ENCODE measurements around the gene FTO. TPM values are rescaled to one million over a fixed set of nuclear protein-coding genes. Genes with fewer than 3 reads are reported as not detected.

Gene FTO
- total and polyA plus RNA-seq, 4 experiments from 2014 or later: 61.5 to 126 (median 69.7) TPM

DNA sequence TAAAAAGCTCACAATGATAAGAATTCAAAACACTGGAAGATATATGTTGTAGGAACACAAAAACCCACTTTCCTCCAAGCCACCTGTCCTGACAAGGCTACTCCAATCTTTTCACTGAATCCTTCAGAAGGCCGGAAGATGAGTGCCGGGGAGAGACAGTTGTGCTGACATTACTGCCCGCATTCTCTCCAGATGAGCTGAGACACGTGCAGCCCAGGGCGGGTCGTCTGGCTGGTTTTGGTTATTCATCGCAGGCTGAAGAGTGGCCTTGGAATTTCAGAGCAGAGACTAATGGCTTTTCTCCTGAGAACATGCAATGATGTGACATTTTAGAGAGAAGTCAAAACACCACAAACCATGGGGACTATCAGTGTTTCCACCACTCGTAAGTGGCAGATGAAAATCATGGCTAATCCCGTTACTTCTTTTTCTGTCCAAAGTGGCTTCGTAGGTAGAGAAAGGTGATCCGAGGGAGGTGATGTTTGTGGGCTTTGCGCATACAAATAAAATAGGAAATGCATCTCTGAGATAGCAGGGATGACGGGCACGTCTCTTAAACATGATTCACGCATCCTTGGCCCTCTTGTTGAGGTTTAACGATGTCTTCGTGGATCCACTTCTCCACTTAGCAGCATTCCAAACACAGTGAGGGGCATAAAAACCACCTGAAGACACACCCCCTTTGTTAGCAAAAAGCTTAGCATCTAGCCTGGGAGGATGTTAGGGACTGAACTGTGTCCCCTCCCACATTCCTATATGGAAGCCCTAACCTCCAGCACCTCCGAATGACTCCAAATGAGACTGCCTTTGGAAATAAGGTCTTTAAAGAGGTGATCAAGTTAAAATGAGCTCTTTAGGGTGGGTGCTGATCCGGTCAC is 448.6 kb downstream of the FTO start:
- DNase-seq: no peak
- Mint-ChIP-seq H3K27me3 (peaks cover 0 to 6% of the 10 kb centered on the region in 2 donors), H3K4me3 (no peak overlapping the region), H3K36me3 (no peaks in the 10 kb centered on the region), H3K27ac (no peak overlapping the region), H3K4me1 (no peaks in the 10 kb centered on the region), H3K9me3 (peaks cover 0 to 16% (median 4%) of the 10 kb centered on the region in 8 donors)
- ChIA-PET POLR2A (ENCODE audit: partially characterized antibody) (no interaction called here), CTCF (ENCODE audit: partially characterized antibody) (interaction anchor here (1.0 kb wide), 1 partner anchor 603 kb away, joined by 4 read pairs; no protein-coding TSS in a partner anchor)
- Histone ChIP-seq H3K36me3 (ENCODE audit: insufficient read depth, low read length) (no peaks in the 10 kb centered on the region), H3K4me3 (ENCODE audit: low read length in 2 of 2) (no peak overlapping the region), H3K27ac (ENCODE audit: low read depth, low read length) (no peak overlapping the region), H3K27me3 (ENCODE audit: insufficient read depth, low read length) (no peaks in the 10 kb centered on the region), H3K9me3 (ENCODE audit: control insufficient read depth in 1 of 2, low read length in 2 of 2) (no peaks in the 10 kb centered on the region), H3K4me1 (ENCODE audit: insufficient read depth, low read length) (no peaks in the 10 kb centered on the region)
- intact Hi-C loops (cut with micrococcal nuclease): no loop called here

DNA sequence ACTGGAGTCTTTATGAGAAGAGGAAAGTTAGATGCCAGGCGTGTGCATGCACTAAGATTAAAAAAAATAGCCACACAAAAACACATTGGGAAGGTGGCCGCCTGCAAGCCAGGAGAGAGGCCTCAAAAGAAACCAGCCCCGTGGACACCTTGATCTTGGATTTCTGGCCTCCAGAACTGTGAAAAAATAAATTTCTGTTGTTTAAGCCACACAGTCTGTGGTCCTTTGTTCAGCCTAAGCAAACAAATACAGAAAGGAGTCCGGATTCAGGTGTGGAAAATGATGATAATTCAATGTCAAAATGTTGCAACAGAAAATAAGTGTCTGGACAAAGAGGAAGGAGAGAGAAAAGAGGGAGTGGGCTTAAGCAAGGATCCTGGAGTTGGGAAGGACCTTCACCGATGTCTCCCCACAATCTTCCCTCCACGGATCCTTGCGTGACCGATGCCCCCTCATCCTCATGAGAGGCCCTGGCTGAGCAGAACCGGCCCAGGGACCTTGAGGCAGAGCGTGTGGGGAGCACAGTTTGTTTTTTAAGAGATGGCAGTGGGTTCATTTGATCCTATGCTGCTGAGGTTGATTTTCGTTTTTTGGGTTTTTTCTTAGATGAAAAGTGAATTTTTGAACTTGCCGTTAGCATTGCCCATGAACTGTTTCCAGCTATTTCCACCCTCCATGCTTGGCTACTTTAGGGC is 449.4 kb downstream of the FTO start:
- intact Hi-C loops (cut with micrococcal nuclease): no loop called here
- Mint-ChIP-seq H3K4me1 (no peaks in the 10 kb centered on the region), H3K27ac (no peak overlapping the region), H3K4me3 (no peak overlapping the region), H3K36me3 (no peaks in the 10 kb centered on the region), H3K9me3 (peaks cover 0 to 19% (median 4%) of the 10 kb centered on the region in 8 donors), H3K27me3 (peaks cover 0 to 6% of the 10 kb centered on the region in 2 donors)
- Histone ChIP-seq H3K9me3 (ENCODE audit: control insufficient read depth in 1 of 2, low read length in 2 of 2) (no peaks in the 10 kb centered on the region), H3K4me3 (ENCODE audit: low read length in 2 of 2) (no peak overlapping the region), H3K36me3 (ENCODE audit: insufficient read depth, low read length) (no peaks in the 10 kb centered on the region), H3K27me3 (ENCODE audit: insufficient read depth, low read length) (no peaks in the 10 kb centered on the region), H3K4me1 (ENCODE audit: insufficient read depth, low read length) (no peaks in the 10 kb centered on the region), H3K27ac (ENCODE audit: low read depth, low read length) (no peak overlapping the region)
- ChIA-PET POLR2A (ENCODE audit: partially characterized antibody) (no interaction called here), CTCF (ENCODE audit: partially characterized antibody) (no interaction called here)
- DNase-seq: no peak

GRCh38 chr16:54156349-54156748 is 452.4 kb downstream of the FTO start:
- Mint-ChIP-seq H3K27me3 (peaks cover 1 to 9% of the 10 kb centered on the region in 2 donors), H3K36me3 (no peaks in the 10 kb centered on the region), H3K4me3 (peak overlapping the region in 1 of 8 donors; percentile 49), H3K9me3 (peaks cover 0 to 28% (median 7%) of the 10 kb centered on the region in 8 donors), H3K4me1 (no peaks in the 10 kb centered on the region), H3K27ac (no peak overlapping the region)
- Histone ChIP-seq H3K36me3 (ENCODE audit: insufficient read depth, low read length) (no peaks in the 10 kb centered on the region), H3K9me3 (ENCODE audit: control insufficient read depth in 1 of 2, low read length in 2 of 2) (no peaks in the 10 kb centered on the region), H3K4me1 (ENCODE audit: insufficient read depth, low read length) (no peaks in the 10 kb centered on the region), H3K27me3 (ENCODE audit: insufficient read depth, low read length) (no peaks in the 10 kb centered on the region), H3K27ac (ENCODE audit: low read depth, low read length) (no peak overlapping the region), H3K4me3 (ENCODE audit: low read length in 2 of 2) (no peak overlapping the region)
- intact Hi-C loops (cut with micrococcal nuclease): no loop called here
- DNase-seq: no peak
- CTCF ChIA-PET (ENCODE audit: partially characterized antibody): no interaction called here
- POLR2A ChIA-PET (ENCODE audit: partially characterized antibody): no interaction called here

DNA sequence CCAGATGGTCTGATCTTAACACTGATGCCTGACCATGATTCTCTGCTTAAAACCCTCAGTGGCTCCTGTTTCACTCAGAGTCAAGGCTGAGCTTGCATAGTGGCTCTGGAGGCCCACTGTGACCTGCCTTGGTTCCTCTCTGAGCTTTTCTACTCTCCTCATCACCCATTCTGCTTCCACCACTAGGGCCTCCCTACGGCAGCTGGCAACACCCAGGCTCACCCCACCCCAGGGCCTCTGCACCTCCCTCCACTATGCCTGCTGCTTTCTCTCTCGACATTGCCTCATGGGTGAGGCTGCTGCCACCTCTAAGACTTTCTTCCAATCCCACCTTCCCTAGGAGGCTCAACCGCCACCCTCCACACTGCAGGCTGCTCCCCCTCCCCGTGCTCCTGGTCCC is 455.0 kb downstream of the FTO start:
- Histone ChIP-seq H3K36me3 (ENCODE audit: insufficient read depth, low read length) (no peaks in the 10 kb centered on the region), H3K9me3 (ENCODE audit: control insufficient read depth in 1 of 2, low read length in 2 of 2) (no peaks in the 10 kb centered on the region), H3K27me3 (ENCODE audit: insufficient read depth, low read length) (no peaks in the 10 kb centered on the region), H3K27ac (ENCODE audit: low read depth, low read length) (no peak overlapping the region), H3K4me3 (ENCODE audit: low read length in 2 of 2) (no peak overlapping the region), H3K4me1 (ENCODE audit: insufficient read depth, low read length) (no peaks in the 10 kb centered on the region)
- DNase-seq: no peak
- ChIA-PET POLR2A (ENCODE audit: partially characterized antibody) (no interaction called here), CTCF (ENCODE audit: partially characterized antibody) (no interaction called here)
- Mint-ChIP-seq H3K4me1 (no peaks in the 10 kb centered on the region), H3K9me3 (peaks cover 0 to 28% (median 8%) of the 10 kb centered on the region in 8 donors), H3K4me3 (no peak overlapping the region), H3K27me3 (peaks cover 1 to 8% of the 10 kb centered on the region in 2 donors), H3K36me3 (no peaks in the 10 kb centered on the region), H3K27ac (no peak overlapping the region)
- intact Hi-C loops (cut with micrococcal nuclease): no loop called here

DNA sequence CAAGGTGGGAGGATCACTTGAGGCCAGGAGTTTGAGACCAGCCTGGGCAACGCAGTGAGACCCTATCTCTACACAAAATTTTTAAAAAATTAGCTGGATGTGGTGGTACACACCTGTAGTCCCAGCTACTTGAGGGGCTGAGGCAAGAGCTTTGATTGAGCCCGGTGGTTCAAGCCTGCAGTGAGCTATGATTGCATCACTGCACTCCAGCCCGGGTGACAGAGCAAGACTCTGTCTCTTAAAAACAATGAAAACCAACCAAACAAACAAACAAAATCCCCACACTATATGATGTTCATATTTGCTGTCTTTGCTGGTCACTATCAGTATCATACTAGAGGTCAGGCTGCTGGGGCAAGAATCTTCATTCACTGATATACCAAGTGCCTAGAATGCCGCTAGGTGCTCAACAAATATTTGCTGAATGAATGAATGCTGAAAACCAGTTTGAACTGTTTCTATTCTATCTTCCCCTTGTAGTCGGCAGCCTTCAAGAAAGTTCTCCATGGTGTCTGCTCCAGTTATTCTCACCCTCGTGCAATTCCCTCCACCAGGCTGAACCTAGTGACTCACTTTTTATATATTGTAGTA is 455.6 kb downstream of the FTO start:
- peaks cover 1 to 9% of the 10 kb centered on the region in 2 donors for H3K27me3 Mint-ChIP-seq
- no peak overlapping the region for H3K27ac ChIP-seq (ENCODE audit: low read depth, low read length)
- no peak for DNase-seq
- ChIA-PET POLR2A (ENCODE audit: partially characterized antibody) (no interaction called here), CTCF (ENCODE audit: partially characterized antibody) (no interaction called here)
- peaks cover 0 to 28% (median 8%) of the 10 kb centered on the region in 8 donors for H3K9me3 Mint-ChIP-seq
- no peaks in the 10 kb centered on the region for H3K9me3 ChIP-seq (ENCODE audit: control insufficient read depth in 1 of 2, low read length in 2 of 2)
- H3K4me3 Mint-ChIP-seq: no peak overlapping the region
- no peaks in the 10 kb centered on the region for H3K36me3 ChIP-seq (ENCODE audit: insufficient read depth, low read length)
- intact Hi-C loops (cut with micrococcal nuclease): no loop called here
- no peak overlapping the region for H3K27ac Mint-ChIP-seq
- no peaks in the 10 kb centered on the region for H3K36me3 Mint-ChIP-seq
- H3K4me3 ChIP-seq (ENCODE audit: low read length in 2 of 2): no peak overlapping the region
- no peaks in the 10 kb centered on the region for H3K27me3 ChIP-seq (ENCODE audit: insufficient read depth, low read length)
- no peaks in the 10 kb centered on the region for H3K4me1 Mint-ChIP-seq
- no peaks in the 10 kb centered on the region for H3K4me1 ChIP-seq (ENCODE audit: insufficient read depth, low read length)

DNA sequence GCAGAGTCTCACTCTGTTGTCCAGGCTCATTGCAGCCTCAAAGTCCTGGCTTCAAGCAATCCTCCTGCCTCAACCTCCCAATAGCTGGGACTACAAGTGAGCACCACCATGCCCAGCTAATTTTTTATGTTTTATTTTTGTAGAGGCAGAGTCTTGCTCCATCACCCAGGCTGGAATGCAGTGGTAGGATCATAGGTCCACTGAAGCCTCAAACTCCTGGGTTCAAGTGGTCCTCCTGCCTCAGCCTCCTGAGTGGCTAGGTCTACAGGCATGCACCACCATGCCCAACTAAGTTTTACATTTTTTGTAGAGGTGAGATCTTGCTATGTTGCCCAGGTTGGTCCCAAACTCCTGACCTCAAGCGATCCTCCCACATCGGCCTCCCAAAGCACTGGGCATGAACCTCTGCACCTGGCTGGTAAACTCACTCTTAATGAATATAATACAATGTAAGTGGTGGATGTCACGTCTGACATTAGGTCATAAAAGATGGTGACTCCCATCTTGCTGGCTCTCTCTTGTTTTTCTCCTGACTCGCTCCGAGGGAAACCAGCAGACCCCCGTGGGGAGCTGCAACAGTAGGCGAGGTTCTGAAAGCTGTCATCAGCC is 456.4 kb downstream of the FTO start:
- intact Hi-C loops (cut with micrococcal nuclease): no loop called here
- Mint-ChIP-seq H3K36me3 (no peaks in the 10 kb centered on the region), H3K4me3 (no peak overlapping the region), H3K27ac (no peak overlapping the region), H3K4me1 (no peaks in the 10 kb centered on the region), H3K9me3 (peaks cover 0 to 24% (median 8%) of the 10 kb centered on the region in 8 donors), H3K27me3 (peaks cover 1 to 9% of the 10 kb centered on the region in 2 donors)
- H3K9me3 ChIP-seq (ENCODE audit: control insufficient read depth in 1 of 2, low read length in 2 of 2): no peaks in the 10 kb centered on the region
- no peak overlapping the region for H3K27ac ChIP-seq (ENCODE audit: low read depth, low read length)
- POLR2A ChIA-PET (ENCODE audit: partially characterized antibody): no interaction called here
- no peak overlapping the region for H3K4me3 ChIP-seq (ENCODE audit: low read length in 2 of 2)
- H3K27me3 ChIP-seq (ENCODE audit: insufficient read depth, low read length): no peaks in the 10 kb centered on the region
- H3K36me3 ChIP-seq (ENCODE audit: insufficient read depth, low read length): no peaks in the 10 kb centered on the region
- CTCF ChIA-PET (ENCODE audit: partially characterized antibody): no interaction called here
- H3K4me1 ChIP-seq (ENCODE audit: insufficient read depth, low read length): no peaks in the 10 kb centered on the region
- DNase-seq: no peak

Data from CD4-positive, alpha-beta memory T cell (primary cell).